Measurements from ENCODE around the gene SCYGR1.

DNA sequence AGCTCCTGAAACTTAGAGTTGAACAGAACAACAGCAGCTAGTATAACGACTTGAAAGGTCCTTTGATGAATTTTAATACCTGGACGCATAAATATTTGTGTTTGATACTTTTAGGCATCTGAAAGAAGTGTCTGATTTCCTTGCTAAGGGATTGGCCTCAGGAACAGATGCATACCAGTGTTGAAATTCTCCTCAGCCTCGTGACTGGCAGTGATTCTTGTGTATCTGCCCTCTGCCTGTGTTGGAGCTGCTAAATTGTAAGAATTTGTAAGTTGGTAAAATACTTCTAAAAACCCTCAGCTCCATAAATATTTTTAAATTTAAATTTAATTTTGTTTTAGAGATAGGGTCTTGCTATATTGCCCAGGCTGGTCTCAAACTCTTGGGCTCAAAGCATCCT is 22.4 kb upstream of the SCYGR1 start:
- TF ChIP-seq, protein P1, sequence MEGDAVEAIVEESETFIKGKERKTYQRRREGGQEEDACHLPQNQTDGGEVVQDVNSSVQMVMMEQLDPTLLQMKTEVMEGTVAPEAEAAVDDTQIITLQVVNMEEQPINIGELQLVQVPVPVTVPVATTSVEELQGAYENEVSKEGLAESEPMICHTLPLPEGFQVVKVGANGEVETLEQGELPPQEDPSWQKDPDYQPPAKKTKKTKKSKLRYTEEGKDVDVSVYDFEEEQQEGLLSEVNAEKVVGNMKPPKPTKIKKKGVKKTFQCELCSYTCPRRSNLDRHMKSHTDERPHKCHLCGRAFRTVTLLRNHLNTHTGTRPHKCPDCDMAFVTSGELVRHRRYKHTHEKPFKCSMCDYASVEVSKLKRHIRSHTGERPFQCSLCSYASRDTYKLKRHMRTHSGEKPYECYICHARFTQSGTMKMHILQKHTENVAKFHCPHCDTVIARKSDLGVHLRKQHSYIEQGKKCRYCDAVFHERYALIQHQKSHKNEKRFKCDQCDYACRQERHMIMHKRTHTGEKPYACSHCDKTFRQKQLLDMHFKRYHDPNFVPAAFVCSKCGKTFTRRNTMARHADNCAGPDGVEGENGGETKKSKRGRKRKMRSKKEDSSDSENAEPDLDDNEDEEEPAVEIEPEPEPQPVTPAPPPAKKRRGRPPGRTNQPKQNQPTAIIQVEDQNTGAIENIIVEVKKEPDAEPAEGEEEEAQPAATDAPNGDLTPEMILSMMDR (IDR thresholded peaks at IDR 0.05) = no peak
- TF ChIP-seq POLR2A (IDR thresholded peaks at IDR 0.05; ENCODE audit: low read depth) = no peak

Measured in esophagus muscularis mucosa (tissue), 3 donors.